Panc1 (cell line): ENCODE results near the gene ZDHHC4.
"Not testable (repeated sequence)": the region's sequence is repeated elsewhere in the genome, so short reads cannot be mapped to it uniquely, and the experiment has no call there.

Experiments
- CTCF ChIP-seq: fragments of 450-650 bp; IDR thresholded peaks from 2 replicates; pipeline ENCODE4 v1.5.1; 2017; ENCODE audit warnings: mild to moderate bottlenecking
- POLR2AphosphoS5 ChIP-seq: IDR thresholded peaks from 2 replicates; pipeline ENCODE4 v1.6.1; 2012; ENCODE audit warnings: mild to moderate bottlenecking, low read depth, low read length, moderate library complexity
- REST ChIP-seq, 2 experiments: IDR thresholded peaks; 2 replicates each; pipeline ENCODE4 v1.6.1; 2011 to 2012; ENCODE audit warnings: low read depth in 2 of 2, control low read depth in 1 of 2, low read length in 1 of 2, mild to moderate bottlenecking in 1 of 2, moderate library complexity in 1 of 2; ENCODE audit not compliant: insufficient read depth in 1 of 2
- TCF7L2 ChIP-seq: IDR thresholded peaks from 2 replicates; pipeline ENCODE4 v1.6.1; 2011; ENCODE audit warnings: mild to moderate bottlenecking, low read depth, low read length, inconsistent platforms

GRCh38 chr7:6576867-6577368 is 336 bp upstream of the ZDHHC4 start:
- not testable (repeated sequence) for TF ChIP-seq CTCF; REST (IDR thresholded peaks at IDR 0.05; ENCODE audit: insufficient read depth in 1 of 2, low read depth in 2 of 2, low read length in 1 of 2); POLR2AphosphoS5; TCF7L2
